HG02840 (cell line): ENCODE measurements around the gene TPSG1.
"Not testable (repeated sequence)": the region's sequence is repeated elsewhere in the genome, so short reads cannot be mapped to it uniquely, and the experiment has no call there.

Source experiments
- ATAC-seq: cut with Tn5 transposase; IDR thresholded peaks from one replicate; pipeline ENCODE4 v1.9.1; 2021; ENCODE audit warnings: mild to moderate bottlenecking, moderate library complexity, moderate number of reproducible peaks; ENCODE audit not compliant: unreplicated experiment, low FRiP score

The TPSG1 gene

DNA sequence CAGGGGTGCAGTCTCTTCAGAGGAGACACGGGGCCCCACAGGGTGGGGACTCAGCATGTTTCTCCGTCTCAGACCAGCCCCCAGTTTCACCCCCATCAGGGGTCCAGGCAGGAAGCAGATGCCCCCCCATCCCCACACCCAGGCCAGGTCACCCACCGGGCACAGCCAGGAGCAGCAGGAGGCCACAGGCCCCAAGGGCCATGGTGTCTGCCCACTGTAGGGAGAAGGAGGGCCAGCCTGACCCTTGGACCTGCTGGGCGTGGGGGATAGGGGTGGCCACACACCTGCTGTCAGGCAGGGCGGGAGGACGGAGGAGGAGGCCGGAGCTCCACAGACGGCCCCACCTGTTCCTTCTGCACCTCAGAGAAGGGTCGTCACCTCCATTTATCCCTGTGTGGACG, at the start of gene TPSG1:
TPSG1 (minus strand) TSS at position 218 of the 401 bp plus-strand sequence; CDS start at position 202, 16 bp downstream.
- ATAC-seq = no peak

DNA sequence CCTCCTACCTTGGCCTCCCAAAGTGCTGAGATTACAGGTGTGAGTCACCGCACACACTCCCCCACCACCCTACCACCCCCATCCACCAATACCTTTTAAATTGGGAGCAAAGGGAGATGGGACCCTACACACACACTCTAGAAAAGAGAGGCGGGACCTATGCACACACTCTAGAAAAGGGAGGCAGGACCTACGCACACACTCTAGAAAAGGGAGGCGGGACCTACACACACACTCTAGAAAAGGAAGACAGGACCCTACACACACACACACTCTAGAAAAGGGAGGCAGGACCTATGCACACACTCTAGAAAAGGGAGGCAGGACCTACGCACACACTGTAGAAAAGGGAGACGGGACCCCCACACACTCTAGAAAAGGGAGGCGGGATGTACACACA, 49.7 kb upstream of the TPSG1 start:
- ATAC-seq = no peak

DNA sequence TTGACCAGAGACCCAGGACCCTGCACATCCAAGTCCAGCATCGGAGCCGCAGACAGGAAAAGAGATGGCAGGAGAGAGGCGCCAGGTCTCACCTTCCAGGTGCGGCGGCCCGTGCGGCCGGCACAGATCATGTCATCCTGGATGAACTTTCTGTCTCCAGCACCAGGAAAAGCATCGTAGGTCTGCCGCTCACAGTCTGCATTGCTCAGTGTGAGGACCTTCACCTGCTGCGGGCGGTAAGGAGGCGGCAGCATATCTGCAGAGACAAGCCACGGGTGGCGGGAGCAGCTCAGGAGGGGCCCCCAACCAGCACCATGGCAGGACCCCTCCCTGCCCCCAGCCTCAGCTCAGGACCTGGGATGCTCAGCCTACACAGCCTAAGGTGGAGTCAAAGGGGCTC, 48.7 kb upstream of the TPSG1 start:
- no peak for ATAC-seq

DNA sequence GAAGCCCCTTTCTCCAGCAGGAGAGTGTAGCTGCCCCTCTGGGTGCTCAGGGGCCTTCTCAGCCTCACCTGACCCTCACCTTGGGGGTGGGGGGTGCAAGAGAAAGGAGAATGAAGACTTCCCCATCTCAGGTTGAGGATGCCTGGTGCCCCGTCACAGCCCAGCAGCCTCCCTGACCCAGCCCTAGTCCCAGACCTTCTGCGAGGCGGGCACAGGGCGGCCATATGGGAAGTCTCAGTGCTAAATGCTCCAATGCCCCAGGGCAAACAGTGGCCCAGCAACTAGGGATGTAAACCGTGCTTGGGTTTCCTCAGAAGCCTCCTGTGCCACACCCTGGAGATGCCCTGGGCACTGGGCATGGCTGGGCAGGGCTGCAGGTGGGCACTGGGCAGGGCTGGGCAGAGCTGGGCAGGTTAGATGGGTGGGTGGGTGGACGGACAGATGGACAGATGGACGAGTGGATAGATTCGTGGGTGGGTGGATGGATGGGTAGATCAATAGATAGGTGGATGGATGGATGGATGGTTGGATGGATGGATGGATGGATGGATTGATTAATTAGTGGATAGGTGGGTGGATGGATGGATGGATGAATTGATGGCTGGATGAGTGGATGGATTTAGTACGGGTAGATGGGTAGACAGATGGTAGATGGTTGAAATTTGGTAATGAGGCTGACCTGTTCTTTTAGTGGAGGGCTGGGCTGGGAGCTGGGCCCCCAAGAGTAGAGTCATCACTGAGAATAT, 47.6 kb upstream of the TPSG1 start:
- no peak for ATAC-seq

DNA sequence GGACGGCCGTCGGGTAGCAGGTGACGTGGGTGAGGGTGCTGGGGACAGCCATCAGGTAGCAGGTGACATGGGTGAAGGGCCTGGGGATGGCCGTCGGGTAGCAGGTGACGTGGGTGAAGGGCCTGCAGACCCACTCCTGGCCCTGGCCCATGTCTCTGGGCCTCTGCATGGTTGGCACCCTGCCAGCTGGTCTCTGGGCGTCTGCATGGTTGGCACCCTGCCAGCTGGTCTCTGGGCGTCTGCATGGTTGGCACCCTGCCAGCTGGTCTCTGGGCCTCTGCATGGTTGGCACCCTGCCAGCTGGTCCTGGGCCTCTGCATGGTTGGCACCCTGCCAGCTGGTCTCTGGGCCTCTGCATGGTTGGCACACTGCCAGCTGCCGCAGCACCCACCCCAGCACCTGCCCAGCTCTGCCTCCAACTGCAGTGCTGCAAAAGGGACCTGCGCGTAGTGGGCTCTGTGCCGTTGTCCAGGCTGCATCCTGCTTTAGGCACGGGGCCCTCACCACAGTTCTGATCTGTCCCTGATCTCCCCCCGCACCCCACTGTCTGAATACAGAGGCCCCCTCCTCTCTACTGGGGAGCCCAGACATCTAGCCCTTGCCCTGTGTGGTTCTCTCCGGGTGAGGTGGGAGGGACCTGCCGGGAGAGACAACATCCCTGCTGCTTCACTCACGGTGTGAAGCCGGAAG, 46.8 kb upstream of the TPSG1 start:
- not testable (repeated sequence) for ATAC-seq

DNA sequence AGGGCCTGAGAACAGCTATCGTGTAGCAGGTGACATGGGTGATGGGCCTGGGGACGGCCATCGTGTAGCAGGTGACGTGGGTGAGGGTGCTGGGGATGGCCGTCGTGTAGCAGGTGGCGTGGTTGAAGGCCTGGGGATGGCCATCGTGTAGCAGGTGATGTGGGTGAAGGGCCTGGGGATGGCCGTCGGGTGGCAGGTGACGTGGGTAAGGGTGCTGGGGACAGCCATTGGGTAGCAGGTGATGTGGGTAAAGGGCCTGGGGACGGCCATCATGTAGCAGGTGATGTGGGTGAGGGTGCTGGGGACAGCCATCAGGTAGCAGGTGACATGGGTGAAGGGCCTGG, 46.3 kb upstream of the TPSG1 start:
- no peak for ATAC-seq

DNA sequence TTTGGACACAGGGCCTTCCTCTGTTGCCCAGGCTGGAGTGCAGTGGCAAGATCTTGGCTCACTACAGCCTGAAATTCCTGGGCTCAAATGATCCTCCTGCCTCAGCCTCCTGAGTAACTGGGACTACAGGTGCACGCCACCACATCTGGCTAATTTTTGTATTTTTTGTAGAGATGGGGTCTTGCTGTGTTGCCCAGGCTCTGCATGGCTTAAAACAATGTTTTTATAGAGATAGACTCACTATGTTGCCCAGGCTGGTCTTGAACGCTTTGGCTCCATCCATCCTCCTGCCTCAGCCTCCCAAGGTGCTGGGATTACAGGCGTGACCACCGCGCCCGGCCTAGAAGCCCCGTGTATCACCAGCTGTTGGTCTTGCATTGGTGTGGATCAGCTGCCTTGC, 44.4 kb upstream of the TPSG1 start:
- not testable (repeated sequence) for ATAC-seq

DNA sequence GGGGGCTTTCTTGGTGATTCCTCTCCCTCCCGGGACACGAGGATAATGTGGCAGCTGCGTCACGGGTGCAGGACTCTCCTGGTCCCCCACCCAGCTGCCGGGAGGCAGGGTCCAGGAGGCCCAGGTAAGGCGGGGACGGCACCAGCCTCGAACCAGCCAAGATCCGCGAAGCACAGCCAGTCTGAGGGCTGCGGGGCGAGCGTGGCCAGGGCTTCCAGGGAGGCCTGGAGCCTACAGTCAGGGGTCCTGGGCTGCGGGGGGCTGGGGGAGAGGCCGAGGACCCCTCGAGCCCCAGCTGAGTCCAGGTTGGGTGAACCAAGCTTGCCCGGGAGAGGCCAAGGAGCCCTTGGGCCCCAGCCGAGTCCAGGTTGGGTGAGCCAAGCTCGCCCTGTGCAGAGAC, 40.8 kb upstream of the TPSG1 start:
- ATAC-seq = no peak

DNA sequence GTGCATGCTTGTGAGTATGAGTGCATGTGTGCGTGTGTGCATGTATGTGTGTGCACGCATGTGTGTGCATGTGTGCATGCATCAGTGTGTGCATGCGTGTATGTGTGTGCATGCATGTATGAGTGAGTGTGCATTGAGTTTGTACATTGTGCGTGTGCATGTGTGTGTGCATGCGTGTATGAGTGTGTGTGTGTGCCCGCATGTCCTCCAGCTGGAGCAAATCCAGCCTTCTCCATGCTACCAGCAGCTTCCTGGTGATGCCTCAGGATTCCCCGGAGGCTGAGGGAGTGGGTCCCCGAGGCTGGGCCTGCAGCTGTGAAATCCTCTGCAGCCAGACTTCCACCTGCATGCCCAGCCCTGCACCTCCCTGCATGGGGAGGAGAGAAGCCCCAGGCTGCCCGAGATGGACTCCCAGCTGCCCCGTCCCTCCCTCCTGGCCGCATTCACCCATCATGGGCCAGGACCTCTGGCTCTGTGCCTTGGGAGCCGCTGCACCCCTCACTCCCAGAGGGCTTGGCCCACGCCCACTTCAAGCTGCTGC, 40.1 kb upstream of the TPSG1 start:
- no peak for ATAC-seq

DNA sequence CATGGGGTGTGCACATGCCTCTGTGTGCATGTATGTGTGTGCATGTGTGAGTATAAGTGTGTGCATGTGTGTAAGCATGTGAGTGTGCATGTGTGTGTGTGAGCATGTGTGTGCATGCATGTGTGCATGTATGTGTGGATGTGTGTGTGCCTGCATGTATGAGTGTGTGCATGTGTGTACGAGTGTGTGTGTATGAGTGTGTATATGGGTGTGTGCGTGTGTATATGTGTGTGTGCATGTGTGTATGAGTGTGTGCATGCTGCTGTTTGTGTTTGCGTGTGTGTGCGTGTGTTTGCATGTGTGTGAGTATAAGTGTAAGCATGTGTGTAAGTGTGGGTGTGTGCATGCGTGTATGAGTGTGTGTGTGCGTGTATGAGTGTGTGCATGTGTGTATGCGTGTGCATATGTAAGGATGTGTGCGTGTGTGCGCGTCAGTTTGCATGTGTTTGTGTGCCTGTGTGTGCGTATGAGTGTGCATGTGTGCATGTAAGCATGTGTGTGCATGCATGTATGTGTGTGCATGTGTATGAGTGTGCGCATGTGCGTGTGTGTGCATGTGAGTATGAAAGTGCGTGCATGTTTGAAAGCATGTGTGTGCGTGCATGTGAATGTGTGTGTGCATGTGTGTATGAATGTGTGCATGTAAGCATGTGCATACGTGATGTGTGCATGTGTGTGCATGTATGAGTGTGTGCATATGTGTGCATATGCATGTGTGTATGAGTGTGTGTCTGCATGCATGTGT, 39.4 kb upstream of the TPSG1 start:
- ATAC-seq = no peak

DNA sequence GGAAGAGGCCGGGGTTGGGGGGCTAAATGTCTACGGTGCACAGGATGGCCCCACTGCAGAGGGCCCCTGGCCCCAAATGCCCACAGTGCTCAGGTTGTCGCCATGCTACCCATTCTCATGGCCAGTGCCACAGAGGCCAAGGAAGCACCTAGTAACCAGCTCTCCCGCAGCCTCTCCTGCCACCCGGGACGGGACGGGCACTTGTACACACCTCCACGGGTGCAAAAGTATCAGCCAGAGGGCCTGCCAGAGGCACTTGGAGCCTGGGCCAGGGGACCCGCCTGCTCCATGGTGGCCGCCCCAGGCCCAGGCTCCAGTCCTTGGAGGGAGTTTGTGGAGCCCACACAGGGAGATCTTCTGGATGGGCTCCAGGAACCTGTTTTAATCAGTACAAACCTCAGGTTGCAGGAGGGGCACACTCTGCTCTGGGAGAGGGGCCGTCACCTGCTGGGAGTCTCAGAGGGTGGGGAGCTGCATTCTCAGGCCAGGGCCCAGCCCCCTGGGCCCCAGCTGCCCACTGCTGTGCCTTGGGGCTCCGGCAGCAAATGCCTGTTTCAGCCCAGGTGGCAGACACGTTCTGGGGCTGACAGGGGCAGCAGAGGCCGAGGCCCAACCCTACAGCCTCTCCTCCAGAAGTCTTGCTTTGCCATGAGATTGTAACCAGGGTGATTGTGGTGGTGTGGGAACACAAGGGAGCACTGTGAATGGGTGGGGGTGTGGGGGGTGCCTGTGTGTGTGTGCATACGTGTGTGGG, 38.7 kb upstream of the TPSG1 start:
- ATAC-seq = no peak

DNA sequence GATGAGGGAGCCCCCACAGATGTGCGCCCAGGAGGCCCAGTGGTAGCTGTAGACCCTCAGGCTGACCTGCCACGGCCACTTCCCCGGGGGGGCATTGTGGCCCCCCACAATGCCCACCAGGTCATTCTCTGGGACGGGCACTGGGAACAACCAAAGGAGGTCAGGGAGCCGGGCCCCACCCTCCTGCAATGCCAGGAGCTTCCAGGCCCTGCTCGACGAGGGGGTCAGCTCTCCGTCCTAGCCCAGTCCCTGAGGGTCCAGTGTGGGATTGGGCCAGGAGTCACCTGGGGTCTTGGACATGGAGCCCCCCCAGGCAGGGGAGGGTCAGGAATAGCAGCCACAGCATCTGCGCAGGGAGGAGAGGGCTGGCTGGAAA, 37.8 kb upstream of the TPSG1 start:
- no peak for ATAC-seq

DNA sequence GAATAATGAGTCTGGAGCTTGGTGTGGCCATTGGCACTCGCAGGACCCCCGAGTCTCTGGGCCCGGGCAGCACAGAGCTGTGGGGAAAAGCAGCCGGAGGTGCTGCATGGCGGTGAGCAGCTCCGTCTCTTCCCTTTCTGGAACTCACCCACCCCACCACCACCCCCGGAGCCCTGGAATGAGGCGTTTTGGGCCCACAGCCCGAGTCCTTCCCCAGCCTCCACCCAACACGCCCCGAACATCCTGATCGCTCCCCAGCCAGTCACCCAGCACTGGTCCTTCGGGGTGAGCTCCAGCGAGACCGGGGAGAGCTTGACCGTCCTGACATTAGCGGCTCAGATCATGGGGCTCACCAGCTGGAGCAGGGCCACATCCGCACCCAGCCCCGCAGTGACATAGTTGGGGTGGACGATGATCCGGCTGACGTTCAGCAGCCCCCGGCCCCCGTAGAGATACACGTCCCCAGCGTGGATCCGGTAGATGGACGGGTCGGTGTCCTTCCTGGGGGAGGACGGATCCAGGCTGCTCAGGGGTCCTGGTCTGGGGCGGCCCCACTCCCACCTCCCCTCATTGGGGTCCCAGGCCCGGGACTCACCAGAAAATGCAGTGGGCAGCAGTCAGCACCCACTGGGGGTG, 37.3 kb upstream of the TPSG1 start:
- ATAC-seq = no peak

DNA sequence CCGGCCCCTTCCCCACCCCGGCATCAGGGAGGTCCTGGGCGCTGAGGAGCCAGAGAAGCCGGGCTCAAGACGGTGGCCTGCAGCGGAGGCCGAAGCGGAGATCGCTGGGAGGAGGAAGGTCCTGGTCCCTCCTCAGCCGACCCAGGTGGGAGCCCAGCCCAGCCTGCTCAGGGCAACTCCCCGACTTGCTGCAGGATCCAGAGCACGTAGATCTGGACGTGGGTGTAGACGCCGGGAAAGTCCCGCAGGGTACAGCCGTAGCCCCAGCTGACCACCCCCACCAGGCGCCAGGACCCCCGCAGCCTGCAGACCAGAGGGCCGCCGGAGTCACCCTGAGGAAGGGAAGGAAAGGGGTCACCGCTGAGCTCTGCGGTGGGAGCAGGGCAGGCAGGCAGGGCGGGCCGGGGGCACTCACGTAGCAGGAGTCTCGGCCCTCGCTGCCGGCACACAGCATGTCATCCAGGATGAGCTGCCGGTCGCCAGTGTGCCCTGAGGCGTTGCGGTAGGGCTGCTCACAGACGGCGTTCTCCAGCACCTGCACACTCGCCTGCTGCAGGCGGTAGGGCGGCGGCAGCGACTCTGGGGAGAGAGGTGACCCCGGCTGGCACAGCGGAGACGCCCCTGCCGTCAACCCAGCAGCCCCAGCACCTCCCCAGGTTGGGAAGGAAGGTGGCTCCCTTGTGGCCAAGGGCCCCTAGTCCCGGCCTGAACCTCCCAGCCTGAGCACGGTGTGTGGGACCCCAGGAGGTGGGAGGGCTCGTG, 36.2 kb upstream of the TPSG1 start:
- ATAC-seq = no peak

DNA sequence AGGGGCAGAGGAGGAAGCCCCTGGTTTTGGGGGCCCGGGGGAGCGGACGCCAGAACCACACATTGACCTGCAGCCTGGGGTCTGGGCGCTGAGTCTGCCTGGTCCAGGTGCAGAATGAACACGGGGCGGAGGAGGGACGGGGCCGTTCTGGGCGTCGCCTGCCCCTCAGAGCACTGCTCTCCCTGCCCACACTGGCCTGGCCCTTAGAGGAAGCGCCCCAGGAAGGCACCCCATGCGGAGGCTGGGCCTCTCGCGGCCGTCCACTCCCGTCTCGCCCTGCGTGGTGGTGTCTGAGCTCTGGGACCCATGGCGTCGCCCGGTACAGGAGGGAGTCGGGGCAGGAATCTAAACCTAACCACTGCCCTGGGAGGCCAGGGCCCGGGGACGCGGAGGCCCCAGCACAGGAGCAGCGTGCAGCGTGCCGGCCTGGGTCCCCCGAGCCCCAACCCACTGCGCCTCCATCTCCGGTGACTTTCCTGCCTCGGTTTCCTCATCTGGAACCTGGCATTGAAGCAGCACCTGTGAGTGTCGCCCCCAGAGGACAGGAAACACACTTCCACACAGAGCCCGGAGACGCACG, 35.1 kb upstream of the TPSG1 start:
- ATAC-seq = no peak

DNA sequence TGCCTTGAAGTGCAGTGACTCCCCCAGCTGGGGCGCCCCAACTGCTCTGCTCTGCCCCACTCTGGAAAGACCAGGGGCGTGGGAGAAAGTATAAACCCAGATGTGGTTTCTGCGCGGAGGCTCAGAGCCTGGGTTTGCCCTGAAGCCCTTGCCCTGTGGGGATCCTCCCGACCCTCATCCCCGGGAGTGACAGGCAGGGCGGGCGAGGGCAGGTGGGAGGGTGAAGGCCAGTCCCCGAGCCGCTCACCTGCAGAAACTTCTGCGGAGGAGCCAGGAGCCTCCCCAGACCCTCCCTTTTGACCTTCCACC, 34.6 kb upstream of the TPSG1 start:
- ATAC-seq = no peak

DNA sequence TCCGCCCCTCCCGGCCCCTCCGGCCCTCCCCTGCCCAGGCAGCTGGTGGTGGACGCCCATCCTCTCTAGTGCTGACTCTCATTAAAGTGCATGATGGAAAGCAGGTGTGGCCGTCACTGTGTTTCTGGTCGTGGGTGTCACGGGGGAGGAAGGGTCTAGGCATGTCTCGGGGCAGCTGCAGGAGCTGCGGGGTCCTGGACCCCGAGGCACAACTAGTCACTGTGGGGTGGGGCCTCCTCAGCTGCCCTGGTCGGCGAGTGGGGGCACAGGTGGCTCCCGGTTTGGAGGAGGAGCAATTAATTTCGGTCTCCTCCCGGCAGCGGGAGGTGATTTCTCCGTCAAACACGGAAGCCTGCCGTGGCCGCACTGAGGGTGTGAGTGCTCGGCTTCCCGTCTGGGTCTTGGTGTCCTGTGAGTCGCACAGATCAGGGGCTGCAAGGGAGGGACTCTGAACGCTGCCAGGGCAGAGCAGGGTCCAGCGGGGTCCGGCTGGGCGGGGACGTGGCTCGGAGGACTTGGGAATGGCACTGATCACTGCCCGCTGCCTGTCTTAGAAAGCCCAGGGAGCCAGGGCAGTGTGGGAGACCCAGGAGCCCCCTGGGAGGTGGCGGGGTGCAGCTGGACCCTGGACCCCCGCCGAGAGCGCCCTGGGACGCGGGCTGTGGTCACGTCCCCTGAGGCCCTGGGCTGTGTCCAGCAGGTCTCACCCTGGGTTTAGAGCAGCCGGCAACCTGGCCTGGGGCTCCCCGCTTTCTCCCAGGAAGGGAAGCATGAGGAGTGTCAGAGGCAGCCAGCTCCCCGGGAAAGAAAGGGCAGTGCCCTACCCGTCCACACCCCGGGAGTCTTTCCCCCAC, 34.1 kb upstream of the TPSG1 start:
- ATAC-seq = no peak

DNA sequence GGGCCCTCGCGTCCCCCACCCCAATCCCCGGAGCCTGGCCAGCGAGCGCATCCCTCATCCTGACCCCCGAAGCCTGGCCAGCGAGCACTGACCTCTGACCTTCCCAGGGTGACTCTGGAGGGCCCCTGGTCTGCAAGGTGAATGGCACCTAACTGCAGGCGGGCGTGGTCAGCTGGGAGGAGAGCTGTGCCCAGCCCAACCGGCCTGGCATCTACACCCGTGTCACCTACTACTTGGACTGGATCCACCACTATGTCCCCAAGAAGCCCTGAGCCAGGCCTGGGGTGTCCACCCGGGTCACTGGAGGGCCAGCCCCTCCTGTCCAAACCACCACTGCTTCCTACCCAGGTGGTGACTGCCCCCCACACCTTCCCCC, 33.1 kb upstream of the TPSG1 start:
- ATAC-seq = no peak
